Gastroesophageal sphincter (tissue), 3 donors: Measurements from ENCODE around the gene NOTO.

Experiments
- EP300 ChIP-seq: sonication (generic); formaldehyde crosslinking; IDR thresholded peaks from one replicate; pipeline ENCODE4 v1.6.1; 2017; ENCODE audit warnings: antibody characterized with exemption, mild to moderate bottlenecking
- POLR2A ChIP-seq, 2 donors: fragments of 450-650 bp; IDR thresholded peaks; one replicate each; pipeline ENCODE4 v1.6.1; 2017; ENCODE audit warnings: antibody characterized with exemption in 2 of 2, mild to moderate bottlenecking in 2 of 2, moderate library complexity in 1 of 2
- TF ChIP-seq, protein P1 (sequence below), 4 experiments: fragments of 200-600 bp in 2 of 4; fragments of 450-650 bp in 2 of 4; sonication (generic) in 1 of 4; IDR thresholded peaks; one replicate each; pipeline ENCODE4 v1.5.1; 2017 to 2019; ENCODE audit warnings: antibody characterized with exemption in 4 of 4, mild to moderate bottlenecking in 2 of 4, moderate library complexity in 2 of 4

DNA sequence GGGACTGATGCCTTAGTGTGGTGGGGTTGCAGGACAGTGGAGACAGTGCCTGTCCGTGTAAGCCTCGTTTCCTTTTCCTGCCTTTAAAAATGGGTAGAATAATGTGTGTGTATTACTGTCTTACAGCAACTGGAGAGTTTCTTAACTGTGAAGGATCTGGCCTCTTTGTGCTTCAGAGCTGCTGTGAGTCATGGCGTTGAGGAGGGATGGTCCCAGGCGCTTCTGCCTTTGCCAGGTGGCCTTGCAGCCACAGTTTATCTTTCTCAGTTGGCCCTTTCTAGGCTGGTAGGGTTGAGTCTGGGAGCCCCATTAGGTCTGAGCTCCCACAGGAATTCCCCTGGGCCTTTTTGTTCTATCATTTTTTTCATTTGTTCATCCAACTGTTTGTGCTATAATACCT is 21.4 kb downstream of the NOTO start:
- TF ChIP-seq, protein P1, sequence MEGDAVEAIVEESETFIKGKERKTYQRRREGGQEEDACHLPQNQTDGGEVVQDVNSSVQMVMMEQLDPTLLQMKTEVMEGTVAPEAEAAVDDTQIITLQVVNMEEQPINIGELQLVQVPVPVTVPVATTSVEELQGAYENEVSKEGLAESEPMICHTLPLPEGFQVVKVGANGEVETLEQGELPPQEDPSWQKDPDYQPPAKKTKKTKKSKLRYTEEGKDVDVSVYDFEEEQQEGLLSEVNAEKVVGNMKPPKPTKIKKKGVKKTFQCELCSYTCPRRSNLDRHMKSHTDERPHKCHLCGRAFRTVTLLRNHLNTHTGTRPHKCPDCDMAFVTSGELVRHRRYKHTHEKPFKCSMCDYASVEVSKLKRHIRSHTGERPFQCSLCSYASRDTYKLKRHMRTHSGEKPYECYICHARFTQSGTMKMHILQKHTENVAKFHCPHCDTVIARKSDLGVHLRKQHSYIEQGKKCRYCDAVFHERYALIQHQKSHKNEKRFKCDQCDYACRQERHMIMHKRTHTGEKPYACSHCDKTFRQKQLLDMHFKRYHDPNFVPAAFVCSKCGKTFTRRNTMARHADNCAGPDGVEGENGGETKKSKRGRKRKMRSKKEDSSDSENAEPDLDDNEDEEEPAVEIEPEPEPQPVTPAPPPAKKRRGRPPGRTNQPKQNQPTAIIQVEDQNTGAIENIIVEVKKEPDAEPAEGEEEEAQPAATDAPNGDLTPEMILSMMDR (IDR thresholded peaks at IDR 0.05), result no peak
- TF ChIP-seq EP300 (no peak), POLR2A (IDR thresholded peaks at IDR 0.05) (no peak)
